Peyer's patch (tissue), 4 donors: ENCODE results near the gene ELMO1.

Experiments
- POLR2A ChIP-seq, 2 donors: fragments of 450-650 bp; IDR thresholded peaks; one replicate each; pipeline ENCODE4 v1.5.1; 2017; ENCODE audit warnings: antibody characterized with exemption in 2 of 2, mild to moderate bottlenecking in 2 of 2, moderate library complexity in 2 of 2
- TF ChIP-seq, protein P1 (sequence below), 6 experiments: fragments of 450-650 bp in 4 of 6; fragments of 200-600 bp in 2 of 6; sonication (generic) in 1 of 6; IDR thresholded peaks; one replicate each; pipeline ENCODE4 v1.5.1; 2017 to 2019; ENCODE audit warnings: antibody characterized with exemption in 6 of 6, mild to moderate bottlenecking in 3 of 6, moderate library complexity in 1 of 6

- TF ChIP-seq, protein P1, sequence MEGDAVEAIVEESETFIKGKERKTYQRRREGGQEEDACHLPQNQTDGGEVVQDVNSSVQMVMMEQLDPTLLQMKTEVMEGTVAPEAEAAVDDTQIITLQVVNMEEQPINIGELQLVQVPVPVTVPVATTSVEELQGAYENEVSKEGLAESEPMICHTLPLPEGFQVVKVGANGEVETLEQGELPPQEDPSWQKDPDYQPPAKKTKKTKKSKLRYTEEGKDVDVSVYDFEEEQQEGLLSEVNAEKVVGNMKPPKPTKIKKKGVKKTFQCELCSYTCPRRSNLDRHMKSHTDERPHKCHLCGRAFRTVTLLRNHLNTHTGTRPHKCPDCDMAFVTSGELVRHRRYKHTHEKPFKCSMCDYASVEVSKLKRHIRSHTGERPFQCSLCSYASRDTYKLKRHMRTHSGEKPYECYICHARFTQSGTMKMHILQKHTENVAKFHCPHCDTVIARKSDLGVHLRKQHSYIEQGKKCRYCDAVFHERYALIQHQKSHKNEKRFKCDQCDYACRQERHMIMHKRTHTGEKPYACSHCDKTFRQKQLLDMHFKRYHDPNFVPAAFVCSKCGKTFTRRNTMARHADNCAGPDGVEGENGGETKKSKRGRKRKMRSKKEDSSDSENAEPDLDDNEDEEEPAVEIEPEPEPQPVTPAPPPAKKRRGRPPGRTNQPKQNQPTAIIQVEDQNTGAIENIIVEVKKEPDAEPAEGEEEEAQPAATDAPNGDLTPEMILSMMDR (IDR thresholded peaks at IDR 0.05) = no peak
- TF ChIP-seq POLR2A (IDR thresholded peaks at IDR 0.05) = no peak
Measured at GRCh38 chr7:37440738-37441385, 7.8 kb downstream of the ELMO1 start.
